ENCODE results near the gene ITGBL1. TPM values are rescaled to one million over a fixed set of nuclear protein-coding genes. Genes with fewer than 3 reads are reported as not detected.

The ITGBL1 gene
- total RNA-seq, 1 experiment from 2014 or later, result 37.1 TPM

GRCh38 chr13:101647760-101648159 lies 195.3 kb downstream of the ITGBL1 start:
- Histone ChIP-seq H3K4me2 (ENCODE audit: low read length) (no peak overlapping the region), H3K36me3 (ENCODE audit: low read depth, low read length) (no peaks in the 10 kb centered on the region), H4K20me1 (ENCODE audit: low read length) (no peaks in the 10 kb centered on the region), H3K4me1 (ENCODE audit: insufficient read depth, low read length) (peaks cover 37% of the 10 kb centered on the region), H2AFZ (ENCODE audit: low read length) (no peak overlapping the region), H3K4me3 (ENCODE audit: low read length) (no peak overlapping the region), H3K79me2 (ENCODE audit: low read length) (peaks cover 29% of the 10 kb centered on the region), H3K9ac (ENCODE audit: low read length) (no peak overlapping the region), H3K27ac (ENCODE audit: low read length) (no peak overlapping the region), H3K9me3 (ENCODE audit: low read length) (no peaks in the 10 kb centered on the region), H3K27me3 (ENCODE audit: low read length) (no peaks in the 10 kb centered on the region), H3K9me2 (replicated peaks; ENCODE audit: low read length) (no peaks in the 10 kb centered on the region), H3F3A (ENCODE audit: low read length, unreplicated experiment) (peaks cover 9% of the 10 kb centered on the region)
- ChIA-PET POLR2A (ENCODE audit: unreplicated experiment) (no interaction called here), CTCF (no interaction called here)
- no peak for TF ChIP-seq EZH2phosphoT487 (IDR thresholded peaks at IDR 0.05; ENCODE audit: borderline replicate concordance, low read length)
- no peak for TF ChIP-seq EZH2 (IDR thresholded peaks at IDR 0.05; ENCODE audit: low read length, unreplicated experiment)
- TF ChIP-seq CTCF (conservative IDR thresholded peaks at IDR 0.05; ENCODE audit: low read depth, low read length), result no peak
- ATAC-seq, result no peak
- no TSS peak for BruUV-seq (replicated peaks)
- no peak for DNase-seq
- intact Hi-C loops (cut with micrococcal nuclease), result loop anchor here (5.0 kb wide), 1 partner anchor 110 kb away; no protein-coding TSS in a partner anchor

GRCh38 chr13:101648766-101649487 lies 196.5 kb downstream of the ITGBL1 start:
- CTCF ChIA-PET, result no interaction called here
- POLR2A ChIA-PET (ENCODE audit: unreplicated experiment), result no interaction called here
- peak; percentile 45 for ATAC-seq

More at GRCh38 chr13:101648766-101649487, 196.5 kb downstream of the ITGBL1 start:
- Histone ChIP-seq H3K4me3 (ENCODE audit: low read length) (peak overlapping the region; percentile 35), H3K79me2 (ENCODE audit: low read length) (peaks cover 26% of the 10 kb centered on the region), H3K9me3 (ENCODE audit: low read length) (no peaks in the 10 kb centered on the region), H3K36me3 (ENCODE audit: low read depth, low read length) (no peaks in the 10 kb centered on the region), H3K27ac (ENCODE audit: low read length) (peak overlapping the region; percentile 68), H3K4me1 (ENCODE audit: insufficient read depth, low read length) (peaks cover 34% of the 10 kb centered on the region), H2AFZ (ENCODE audit: low read length) (no peak overlapping the region), H4K20me1 (ENCODE audit: low read length) (no peaks in the 10 kb centered on the region), H3K27me3 (ENCODE audit: low read length) (no peaks in the 10 kb centered on the region), H3K9me2 (replicated peaks; ENCODE audit: low read length) (no peaks in the 10 kb centered on the region), H3F3A (ENCODE audit: low read length, unreplicated experiment) (peaks cover 9% of the 10 kb centered on the region), H3K9ac (ENCODE audit: low read length) (no peak overlapping the region), H3K4me2 (ENCODE audit: low read length) (peak overlapping the region; percentile 82)
- no peak for DNase-seq
- intact Hi-C loops (cut with micrococcal nuclease), result loop anchor here (5.0 kb wide), 1 partner anchor 108 kb away; no protein-coding TSS in a partner anchor
- no peak for TF ChIP-seq EZH2 (IDR thresholded peaks at IDR 0.05; ENCODE audit: low read length, unreplicated experiment)
- TF ChIP-seq CTCF (conservative IDR thresholded peaks at IDR 0.05; ENCODE audit: low read depth, low read length), result no peak
- no peak for TF ChIP-seq EZH2phosphoT487 (IDR thresholded peaks at IDR 0.05; ENCODE audit: borderline replicate concordance, low read length)
- no TSS peak for BruUV-seq (replicated peaks)
